Activated gamma-delta T cell (primary cell): Measurements from ENCODE around the gene WWP2.
"Not testable (repeated sequence)": the region's sequence is repeated elsewhere in the genome, so short reads cannot be mapped to it uniquely, and the experiment has no call there.

Experiments
- DNase-seq: peaks from one replicate; lab custom pipeline; 2025; lab: John Stamatoyannopoulos, UW

WWP2 gene

DNA sequence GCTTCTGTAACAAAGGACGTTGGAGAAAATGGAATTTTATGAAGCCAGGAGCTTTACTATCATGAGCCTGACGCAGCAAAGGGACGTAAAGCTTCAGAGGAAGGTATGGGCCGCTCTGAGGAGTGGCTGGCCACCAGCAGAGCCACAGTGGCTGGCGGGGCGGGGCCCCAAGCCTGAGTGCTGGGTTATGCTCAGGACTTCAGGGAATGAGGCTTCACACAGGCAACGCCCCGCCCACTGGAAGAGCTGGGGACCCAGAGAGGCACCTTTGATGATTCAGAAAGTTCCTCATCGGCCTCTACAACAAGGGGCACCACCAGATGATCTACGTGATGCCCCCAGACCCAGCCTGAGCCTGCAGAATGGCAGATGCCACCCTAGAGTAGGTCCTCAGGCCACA, 16.2 kb upstream of the WWP2 start:
- no peak for DNase-seq

DNA sequence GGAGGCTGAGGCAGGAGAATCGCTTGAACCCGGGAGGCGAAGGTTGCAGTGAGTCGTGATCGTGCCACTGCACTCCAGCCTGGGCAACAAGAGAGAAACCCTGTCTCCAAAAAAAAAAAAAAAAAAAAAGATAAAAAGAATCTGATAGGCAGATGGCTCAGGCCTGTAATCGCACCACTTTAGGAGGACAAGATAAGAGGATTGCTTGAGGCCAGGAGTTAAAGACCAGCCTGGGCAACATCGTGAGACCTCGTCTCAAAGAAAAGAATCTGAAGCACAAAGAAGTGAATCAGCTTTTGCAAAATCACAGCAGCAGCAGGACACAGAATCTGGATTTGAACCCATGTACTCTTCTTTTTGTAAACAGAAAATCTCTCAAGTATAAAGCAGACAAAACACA, 15.0 kb upstream of the WWP2 start:
- DNase-seq: no peak

- DNase-seq: no peak
Observed at GRCh38 chr16:69748694-69749345, 13.3 kb upstream of the WWP2 start.

DNA sequence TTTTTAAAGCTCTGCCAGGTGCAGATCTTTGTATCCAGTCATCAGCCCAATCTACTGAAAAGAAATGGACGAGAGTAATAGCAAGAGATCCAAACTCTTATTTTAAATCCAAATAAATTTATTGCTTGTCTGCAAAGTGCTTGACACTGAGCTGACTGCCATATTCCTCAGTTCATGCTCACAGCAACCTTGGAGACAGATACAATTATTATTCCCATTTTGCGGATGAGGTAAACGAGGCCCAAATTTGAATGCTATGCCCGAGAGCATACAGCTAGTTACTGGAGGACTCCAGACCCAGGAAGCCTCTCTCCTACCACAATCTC, 8.0 kb upstream of the WWP2 start:
- no peak for DNase-seq

DNA sequence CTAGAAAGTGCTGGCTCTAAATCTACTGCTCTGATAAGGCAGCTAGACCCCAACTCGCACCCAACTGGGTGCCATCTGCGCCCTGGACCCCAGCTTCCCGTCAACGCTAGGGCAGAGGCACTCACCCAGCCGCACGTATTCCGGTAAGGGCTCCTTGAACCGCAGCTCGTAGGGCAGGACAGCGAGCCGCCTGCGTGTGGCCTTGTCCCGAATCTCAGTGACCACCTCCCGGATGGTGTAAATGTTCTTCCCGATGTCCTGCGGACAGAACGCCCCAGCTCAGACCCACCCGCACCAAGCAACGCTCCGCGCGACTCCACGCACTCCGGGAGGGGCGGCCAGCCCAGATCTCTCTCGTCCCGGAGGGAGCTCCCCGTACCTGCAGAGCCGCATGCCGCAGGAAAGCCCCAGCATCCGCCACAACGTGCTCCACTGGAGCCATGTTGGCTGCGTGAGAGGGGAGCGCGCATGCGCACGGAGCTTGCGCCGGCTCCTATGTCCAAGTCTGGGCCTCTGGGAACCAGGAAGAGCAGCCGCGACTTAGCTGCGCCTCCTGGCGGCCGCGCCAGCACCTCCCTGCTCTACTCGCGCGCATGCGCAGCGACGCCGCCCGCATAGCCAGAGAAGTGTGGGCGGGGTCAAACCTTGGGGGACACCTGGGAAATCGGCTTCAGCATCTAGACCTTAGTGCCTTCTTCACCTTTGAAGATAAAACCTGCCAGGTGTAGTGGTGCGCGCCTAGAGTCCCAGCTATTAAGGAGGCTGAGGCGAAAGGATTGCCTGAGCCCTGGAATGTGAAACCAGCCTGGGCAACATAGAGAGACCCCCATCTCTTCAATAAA, 7.4 kb upstream of the WWP2 start, which contains the start of gene NOB1:
NOB1 (minus strand) TSS at position 458 of the 842 bp plus-strand sequence; CDS start at position 442, 16 bp downstream.
- peak; percentile 99 for DNase-seq

DNA sequence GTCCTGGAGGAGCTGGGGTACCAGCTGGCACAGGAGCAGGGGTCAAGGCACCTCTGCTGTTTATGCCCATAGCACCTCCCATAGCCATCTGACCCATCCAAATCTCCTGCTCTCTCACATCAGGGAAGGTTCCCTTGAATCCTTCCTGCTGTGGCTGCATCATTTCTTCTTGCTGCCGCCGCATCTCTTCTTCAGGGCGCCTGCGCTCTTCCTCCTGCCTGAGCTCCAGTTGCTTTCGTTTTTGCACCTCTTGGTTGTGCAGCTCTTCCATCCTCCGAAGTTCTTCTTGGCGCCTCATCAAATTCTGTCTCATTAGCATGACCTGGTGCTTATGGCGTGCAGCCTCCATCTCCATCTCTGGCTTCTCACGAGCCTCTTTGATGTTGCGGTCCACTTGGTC, 5.4 kb upstream of the WWP2 start:
- DNase-seq: no peak

DNA sequence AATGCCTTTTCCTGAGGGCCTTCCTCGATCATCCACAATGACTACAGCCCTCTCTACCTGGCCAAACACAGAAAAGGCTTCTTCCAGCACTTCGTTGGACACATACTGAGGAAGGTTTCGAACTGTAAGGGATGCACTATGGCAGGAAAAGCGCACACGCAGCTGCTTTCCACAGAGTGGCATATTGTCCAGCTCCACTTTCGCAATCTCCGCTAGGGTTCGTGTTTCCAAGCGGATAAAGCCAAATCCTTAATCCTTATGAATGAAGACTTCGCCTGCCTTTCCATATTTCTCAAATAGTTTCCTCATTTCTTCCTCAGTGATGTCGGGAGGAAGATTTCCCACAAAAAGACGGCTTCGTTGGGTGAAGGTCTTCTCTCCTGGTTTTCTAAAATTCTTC, 4.8 kb upstream of the WWP2 start:
- not testable (repeated sequence) for DNase-seq

DNA sequence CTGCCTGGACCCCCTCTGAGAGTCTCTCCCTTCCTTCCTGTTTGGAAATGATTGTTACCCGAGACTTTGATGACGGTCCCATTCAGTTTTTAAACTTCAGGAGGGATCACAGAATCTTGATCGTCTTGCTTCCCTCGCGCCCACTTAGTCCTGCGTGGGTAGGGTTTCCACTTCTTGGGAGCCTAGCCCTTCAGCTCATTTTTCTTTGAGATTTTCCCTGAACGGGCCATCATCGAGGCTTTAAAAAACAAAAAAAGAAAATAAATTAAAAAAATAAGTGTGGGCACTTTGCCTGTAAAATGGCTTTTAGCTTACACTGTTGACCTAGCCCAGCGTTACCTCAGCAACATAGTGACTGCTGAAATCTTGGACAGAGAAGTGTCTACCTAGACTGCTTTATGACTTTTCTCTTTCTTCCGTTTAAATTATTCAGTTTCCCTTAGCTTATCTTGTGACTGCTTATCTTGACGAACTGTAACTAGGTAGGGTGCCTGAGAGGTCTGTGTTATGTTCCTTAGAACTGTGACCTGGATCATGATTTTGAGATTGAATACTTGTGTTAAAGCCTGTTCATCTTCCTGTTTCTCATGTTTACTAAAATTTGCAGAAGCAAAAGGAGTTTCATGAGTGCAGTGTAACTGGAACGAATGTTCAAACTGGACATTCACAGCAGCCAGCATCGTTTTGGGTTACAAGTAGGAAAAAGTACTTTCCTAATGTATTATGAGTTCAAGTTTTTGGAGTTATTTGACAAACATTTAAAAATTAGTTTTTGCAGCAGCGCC, 874 bp downstream of the WWP2 start:
- no peak for DNase-seq

DNA sequence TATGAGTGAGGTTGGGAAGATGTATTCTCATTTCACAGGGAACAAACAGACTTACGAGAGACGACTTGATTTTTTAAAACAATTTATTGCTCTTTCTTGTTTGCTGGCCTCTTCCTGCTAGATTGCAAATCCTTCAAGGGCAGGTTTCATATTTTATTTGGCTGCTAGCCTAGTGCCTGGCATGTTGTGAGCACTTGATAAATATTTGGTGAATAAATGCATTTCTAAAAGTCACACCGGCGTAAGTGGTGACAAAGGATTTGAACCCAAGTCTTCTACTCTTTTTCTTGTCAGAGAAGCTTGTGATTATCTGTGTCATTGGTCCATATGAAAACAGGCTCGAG, 1.4 kb downstream of the WWP2 start:
- DNase-seq: no peak

DNA sequence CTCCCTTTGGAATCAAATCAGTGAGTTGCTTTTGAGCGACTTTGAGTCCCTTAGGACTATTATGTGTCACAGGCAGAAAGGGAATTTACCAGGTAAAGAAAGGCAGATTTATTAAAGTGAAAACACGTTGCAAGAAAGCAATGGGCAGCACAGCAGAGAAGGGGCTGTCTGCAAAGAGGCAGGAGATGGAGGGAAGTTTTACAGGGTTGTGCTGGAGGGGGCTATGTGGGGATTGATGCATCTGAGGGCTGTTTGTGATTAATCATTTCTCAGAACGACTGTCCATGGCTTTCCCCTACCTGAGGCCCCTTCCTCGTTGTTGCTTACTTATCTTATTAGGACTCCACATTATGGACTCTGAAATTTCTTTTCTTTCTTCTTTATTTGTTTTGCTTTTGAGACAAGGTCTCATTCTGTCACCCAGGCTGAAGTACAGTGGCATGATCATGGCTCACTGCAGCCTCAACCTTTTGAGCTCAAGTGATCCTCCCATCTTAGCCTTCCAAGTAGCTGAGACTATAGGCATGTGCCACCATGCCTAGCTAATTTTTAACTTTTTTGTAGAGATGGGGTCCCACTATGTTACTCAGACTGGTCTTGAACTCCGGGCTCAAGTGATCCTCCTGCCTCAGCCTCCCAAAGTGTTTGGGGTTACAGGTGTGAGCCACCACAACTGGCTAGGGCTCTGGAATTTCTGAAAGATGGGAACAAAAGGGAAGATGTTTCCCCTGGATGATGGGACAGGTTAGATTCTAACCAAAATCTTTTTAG, 5.5 kb downstream of the WWP2 start:
- no peak for DNase-seq

- no peak for DNase-seq
Observed at GRCh38 chr16:69768666-69769065, 6.5 kb downstream of the WWP2 start.

DNA sequence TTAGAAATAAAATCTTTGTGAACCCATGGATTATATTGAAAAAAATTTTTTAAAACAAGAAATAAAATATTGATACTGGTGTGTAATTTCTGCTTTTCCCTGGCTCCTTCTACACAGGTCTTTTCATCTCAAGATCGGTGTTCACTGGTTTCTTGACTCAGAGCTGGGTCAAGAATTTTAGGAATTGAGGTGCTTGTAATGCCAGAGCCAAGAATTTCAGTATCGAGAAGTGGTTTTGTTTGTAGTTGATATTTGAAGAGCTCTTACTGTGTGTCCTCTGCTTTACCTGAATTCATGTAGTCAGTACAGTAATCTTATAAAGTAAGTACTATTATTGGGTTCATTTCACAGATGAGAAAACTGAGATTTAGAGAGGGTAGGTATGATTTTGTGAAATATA, 7.3 kb downstream of the WWP2 start:
- DNase-seq: no peak

DNA sequence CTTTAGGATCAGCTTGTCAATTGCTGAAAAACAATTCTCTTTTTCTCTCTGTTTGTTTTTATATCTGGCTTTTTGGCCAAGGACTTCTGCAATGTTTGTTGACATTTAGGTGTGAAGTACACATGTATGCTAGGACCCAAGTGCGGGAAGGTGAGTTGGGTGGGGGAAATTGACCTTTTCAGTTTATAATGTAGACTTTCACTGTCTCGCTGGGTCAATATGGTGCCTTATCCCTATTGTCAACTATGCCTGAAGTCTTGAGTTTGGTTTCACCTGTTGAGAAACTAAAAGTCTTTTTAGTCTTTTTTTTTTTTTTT, 9.5 kb downstream of the WWP2 start:
- DNase-seq: no peak

GRCh38 chr16:69773260-69773947, 11.3 kb downstream of the WWP2 start:
- DNase-seq: no peak

- DNase-seq: no peak
Observed at GRCh38 chr16:69775563-69775962, 13.4 kb downstream of the WWP2 start.

- DNase-seq: no peak
Observed at GRCh38 chr16:69779724-69780123, 17.6 kb downstream of the WWP2 start.

DNA sequence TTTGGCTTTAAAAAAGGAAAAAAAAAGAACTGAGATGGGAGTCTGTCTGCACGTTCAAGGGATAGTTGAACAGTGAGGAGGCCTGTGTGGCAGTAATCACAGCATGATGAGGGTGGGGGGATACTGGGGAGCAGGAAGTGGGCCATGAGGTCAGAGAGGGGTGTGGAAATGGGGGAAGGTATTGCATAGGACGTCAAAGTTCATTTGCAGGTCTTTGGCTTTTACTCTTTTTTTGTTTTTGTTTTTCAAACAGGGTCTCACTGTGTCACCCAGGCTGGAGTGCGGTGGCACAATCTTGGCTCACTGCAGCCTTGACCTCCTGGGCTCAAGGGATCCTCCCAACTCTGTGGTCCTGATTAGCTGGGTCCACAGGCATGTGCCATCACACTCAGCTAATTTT, 19.0 kb downstream of the WWP2 start:
- DNase-seq: no peak

DNA sequence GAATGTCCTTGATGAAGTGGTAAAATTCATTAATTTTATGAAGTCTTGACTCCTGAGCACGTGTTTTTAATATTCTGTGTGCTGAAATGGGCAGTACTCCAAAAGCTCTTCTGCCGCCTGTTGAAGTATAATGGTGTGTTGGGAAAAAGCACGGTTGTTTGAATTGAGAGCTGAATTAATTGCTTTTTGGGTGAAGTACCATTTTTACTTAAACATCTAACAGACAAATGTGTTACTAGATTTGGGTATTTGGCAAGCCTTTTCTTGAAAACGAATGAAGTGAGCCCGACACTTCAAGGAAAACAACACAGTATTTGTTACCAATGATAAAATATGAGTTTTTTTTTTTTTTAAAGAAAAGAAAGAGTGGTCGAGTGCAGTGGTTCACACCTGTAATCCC, 22.5 kb downstream of the WWP2 start:
- DNase-seq: no peak

GRCh38 chr16:69787883-69788282, 25.8 kb downstream of the WWP2 start:
- DNase-seq: no peak

- DNase-seq: not testable (repeated sequence)
Observed at GRCh38 chr16:69791391-69791847, 29.3 kb downstream of the WWP2 start.

- DNase-seq: no peak
Observed at GRCh38 chr16:69793526-69793925, 31.4 kb downstream of the WWP2 start.

DNA sequence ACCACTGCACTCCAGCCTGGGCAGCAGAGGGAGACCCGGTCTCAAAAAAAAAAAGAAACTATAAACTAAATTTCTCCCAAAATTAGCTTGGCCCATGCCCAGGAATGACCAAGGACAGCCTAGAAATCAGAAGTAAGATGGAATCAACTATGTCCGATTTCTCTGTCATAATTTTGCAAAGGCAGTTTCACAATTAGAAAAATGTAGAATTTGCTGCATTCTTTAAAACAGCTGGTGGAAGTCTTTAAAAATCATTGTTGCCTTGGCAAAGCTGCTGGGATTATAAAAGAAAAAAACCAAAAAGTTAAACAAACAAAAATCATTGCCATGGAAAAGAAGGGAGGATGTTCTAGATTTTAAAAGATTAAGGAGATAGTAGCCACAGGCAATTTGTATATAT, 32.4 kb downstream of the WWP2 start:
- no peak for DNase-seq
